HG03103 (cell line): ENCODE data around the gene TNRC18.
"Not testable (repeated sequence)": the region's sequence is repeated elsewhere in the genome, so short reads cannot be mapped to it uniquely, and the experiment has no call there.

Experiments used
- ATAC-seq: cut with Tn5 transposase; IDR thresholded peaks from one replicate; pipeline ENCODE4 v1.9.1; 2021; ENCODE audit warnings: low read depth; ENCODE audit not compliant: unreplicated experiment

TNRC18 gene

DNA sequence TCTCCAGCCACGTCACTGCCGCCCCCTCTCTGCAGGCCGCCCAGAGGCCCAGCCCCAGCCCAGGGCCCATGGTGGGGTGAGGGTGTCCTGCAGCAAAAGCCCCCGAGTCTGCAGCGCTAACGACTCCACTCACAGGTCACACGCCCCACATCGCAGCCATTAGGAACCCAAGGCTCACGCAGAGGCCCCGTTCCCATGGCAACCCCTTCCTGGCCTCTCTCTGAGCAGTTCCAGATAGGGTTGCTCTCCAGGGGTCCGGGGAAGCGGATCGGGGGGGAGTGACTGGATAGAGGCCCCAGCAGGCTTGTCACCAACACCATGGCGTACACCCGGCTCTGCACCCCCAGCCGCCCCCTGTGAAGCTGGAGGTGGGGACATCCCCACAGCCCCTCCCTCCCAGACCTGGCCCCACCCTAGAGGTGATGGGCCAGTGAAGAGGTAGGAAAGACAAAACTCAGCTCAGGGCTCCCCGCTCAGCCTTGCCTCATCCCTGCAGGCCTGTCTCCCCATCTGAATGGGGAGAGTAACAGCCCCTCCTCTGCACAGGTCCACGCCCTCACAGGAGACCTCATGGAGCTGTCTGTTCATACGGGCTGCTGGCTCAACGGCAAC is 41.2 kb downstream of the TNRC18 start:
- no peak for ATAC-seq

GRCh38 chr7:5381071-5381772 is 42.4 kb downstream of the TNRC18 start:
- ATAC-seq: no peak

DNA sequence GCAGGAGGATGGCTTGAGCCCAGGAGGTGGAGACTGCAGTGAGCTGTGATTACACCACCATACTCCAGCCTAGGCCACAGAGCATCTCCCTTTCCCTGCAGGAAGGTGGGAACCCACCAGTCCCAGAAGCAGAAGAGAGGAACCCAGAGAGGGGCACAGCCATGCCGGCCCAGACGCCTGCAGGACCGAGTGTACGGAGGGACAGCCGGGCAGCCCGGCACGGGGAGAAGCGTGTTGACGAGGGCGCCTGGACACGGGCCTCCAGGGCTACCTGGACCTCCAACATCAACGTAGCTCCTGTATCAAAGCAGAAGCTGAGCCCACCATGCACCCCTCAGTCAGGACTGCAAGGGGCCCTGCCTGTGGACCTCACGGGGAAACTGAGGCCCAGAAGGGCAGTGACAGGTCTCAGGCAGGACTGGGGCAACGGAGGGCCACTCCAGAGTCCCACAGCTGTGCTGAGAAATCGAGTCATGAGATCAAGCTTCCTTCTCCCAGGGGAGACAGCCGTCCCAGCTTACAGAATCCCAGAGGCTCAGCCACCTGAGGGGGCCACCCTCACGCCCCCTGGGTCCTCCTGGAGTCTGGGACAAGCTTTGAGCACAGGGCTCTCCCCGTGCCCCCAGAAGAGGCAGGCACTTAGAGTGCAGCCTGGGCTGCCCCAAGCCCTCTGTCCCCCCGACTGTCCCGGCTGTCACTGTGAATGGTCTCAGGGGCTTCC is 43.1 kb downstream of the TNRC18 start:
- no peak for ATAC-seq

DNA sequence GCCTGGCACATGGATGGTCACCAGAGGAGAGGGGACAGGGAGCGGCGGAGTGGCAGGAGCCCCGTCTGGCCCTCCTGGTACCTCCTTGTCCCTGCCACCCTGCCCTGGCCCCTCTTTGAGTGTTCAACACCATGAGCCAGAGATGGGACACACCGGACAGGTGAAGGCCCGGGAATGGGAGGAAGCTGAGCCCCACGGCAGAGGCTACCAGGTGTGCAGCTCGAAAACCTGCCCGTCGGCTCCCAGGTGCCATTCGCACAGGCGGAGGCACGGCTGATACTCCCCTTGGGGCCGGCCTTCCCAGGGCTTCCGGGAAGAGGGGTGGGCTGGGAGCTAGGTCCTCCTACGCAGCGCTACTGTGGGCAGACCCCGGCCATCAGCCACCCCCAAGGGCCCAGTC is 44.1 kb downstream of the TNRC18 start:
- no peak for ATAC-seq

GRCh38 chr7:5377816-5378215 is 45.8 kb downstream of the TNRC18 start:
- no peak for ATAC-seq

DNA sequence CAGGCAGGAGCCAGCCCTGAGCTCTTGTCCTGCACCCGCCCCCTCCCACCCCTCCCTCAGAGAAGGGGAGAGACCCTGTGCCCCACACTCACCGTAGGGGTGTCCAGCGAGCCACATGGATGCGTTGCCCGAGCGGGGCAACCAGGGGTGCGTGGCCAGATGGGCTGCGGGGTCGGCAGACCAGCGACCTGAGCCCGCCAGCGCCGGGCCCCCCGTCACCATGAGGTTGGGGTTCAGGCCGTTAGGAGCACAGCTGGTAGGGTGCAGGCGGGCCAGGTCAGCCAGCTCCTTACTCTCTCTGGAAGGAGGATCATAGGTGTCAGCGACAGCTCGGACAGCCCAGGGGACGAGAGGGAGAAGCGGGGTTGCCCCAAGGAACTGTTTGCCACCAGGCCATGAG is 46.4 kb downstream of the TNRC18 start:
- ATAC-seq: no peak

GRCh38 chr7:5375925-5376324 is 47.7 kb downstream of the TNRC18 start:
- ATAC-seq: no peak

GRCh38 chr7:5374464-5374863 is 49.2 kb downstream of the TNRC18 start:
- ATAC-seq: no peak

DNA sequence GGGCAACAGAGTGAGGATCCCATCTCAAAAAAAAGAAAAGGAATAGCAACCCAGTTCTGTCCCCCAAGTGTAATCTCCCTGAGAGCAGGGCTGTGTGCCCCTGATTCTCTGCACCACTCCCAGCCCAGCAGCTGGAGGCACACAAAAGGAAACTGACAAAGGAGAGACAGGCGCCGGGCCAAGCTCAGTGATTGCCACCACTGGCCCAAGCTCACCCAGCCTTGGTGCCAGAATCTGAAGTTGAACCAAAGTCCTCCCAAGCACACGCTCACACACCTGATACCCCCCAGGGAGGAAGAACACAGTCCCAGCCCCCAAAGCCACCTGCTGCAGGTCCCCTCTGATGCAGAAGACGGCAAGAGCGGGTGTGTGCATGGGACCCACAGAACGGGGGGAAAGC is 50.3 kb downstream of the TNRC18 start:
- no peak for ATAC-seq

DNA sequence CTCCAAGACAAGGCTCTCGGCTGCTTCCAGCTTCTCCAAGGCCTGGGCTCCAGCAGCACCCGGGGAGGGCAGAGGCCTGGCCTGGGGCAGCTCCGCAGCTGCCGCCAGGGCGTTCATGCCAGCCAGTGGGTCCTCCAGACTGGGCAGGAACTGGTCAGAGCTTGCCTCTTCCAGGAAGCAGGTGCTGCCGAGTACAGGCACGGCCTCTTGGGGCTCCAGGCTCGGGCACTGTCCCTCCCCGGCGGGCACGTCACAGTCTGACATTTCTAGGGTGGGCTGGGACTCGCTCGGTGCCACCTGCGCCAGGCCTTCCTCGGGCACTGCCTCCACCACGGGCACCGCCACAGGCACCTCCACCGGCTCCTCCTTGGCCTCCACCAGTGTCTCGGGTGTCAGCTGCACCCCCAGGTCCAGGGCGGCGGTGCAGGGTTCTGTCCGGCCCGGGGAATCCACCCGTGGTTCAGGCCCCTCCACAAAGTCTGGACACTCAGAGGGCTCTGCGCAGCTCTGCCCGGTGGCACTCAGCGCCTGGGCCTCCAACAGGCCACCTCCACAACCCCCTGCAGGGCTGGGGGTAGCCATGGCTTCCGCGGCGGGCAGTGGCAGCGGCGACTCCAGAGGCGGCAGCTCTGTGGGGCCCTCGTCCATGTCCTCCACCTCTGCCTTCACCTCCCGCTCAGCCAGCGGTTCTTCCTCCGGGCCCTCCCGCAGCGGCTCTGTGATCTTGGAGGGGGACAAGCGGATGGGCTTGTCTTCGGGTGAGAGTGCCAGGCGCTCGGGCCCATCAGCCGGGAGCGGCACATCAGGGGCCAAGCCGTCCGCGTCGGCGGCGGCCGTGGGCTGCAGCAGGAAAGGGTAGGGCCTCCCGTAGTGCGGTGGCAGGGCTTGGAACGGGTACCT is 52.9 kb downstream of the TNRC18 start:
- no peak for ATAC-seq

GRCh38 chr7:5367661-5368060 is 56.0 kb downstream of the TNRC18 start:
- ATAC-seq: no peak

DNA sequence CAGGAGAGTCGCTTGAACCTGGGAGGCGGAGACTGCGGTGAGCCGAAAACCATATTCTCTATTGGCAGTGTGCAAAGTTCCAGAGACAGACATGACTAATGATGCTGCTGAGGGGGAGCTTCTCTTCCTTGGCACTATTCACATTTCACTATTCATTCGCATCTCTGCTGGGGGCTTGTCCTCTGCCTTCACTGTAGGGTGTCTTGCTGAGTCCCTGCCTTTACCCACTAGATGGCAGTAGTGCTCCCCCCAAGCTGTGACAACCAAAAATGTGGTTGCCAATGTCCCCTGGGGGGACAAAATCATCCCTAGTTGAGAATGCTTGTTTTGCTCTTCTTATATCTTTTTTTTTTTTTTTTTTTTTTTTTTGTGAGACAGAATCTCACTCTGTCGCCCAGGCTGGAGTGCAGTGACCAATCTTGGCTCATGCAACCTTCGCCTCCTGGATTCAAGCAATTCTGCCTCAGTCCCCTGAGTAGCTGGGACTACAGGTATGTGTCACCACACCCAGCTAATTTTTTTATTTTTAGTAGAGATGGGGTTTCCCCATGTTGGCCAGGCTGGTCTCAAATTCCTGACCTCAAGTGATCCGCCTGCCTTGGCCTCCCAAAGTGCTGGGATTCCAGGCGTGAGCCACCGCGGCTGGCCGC is 57.5 kb downstream of the TNRC18 start:
- not testable (repeated sequence) for ATAC-seq

- ATAC-seq: no peak
Measured at GRCh38 chr7:5363729-5364128, 59.9 kb downstream of the TNRC18 start.

GRCh38 chr7:5362466-5362865 is 61.2 kb downstream of the TNRC18 start:
- ATAC-seq: no peak

- no peak for ATAC-seq
Measured at GRCh38 chr7:5361446-5362127, 62.0 kb downstream of the TNRC18 start.

GRCh38 chr7:5360971-5361370 is 62.7 kb downstream of the TNRC18 start:
- no peak for ATAC-seq

- ATAC-seq: no peak
Measured at GRCh38 chr7:5360451-5360850, 63.2 kb downstream of the TNRC18 start.

DNA sequence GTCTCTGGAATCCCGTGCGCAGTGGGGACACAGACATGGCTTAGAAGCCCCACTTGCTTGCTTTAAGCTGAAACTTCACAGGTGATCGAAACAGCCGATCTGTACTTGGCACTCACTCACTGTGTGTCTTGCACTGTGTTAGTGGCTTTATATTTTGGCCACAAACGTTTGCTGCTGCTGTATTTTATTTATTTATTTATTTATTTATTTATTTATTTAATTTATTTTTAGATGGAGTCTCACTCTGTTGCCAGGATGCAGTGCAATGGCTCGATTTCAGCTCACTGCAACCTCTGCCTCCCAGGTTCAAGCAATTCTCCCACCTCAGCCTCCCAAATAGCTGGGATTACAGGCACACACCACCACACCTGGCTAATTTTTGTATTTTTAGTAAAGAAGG is 63.6 kb downstream of the TNRC18 start:
- ATAC-seq: not testable (repeated sequence)

DNA sequence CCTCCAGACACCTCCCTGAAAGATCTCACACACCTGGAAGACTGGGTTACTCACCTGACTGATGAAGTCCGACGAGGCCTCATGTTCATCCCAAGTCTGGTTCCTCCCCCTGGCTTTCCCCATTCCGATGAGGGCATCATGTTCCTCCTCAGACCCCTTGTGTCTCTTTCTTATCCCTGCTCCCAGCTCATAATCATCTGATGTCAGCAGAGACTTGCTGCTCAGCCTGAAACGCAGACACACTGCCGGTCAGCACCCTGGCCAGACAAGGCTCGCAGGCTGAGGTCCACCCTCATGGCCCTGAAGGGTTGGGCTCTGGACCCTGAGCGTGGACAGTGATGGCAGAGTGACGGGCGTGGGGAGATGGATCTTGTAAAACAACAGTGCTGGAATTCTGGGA is 64.3 kb downstream of the TNRC18 start:
- ATAC-seq: no peak

DNA sequence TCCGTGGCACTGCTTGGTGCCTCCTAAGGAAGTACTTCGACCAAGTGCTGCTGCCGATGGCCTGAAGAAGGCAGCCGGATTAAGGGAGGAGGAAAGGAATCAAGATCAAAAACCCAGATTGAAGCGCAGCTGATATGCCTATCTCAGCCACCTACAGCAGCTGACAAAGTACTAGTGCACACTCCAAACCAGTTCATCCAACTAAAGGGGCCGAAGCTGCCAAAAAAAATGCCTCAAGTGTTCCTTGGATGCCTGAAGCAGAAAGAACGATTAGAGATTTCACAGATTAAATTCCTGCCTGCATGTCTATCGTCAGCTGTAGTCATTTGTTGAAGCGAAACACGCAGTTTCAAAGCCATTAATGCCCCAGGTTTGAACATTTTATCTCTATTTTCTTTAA is 65.7 kb downstream of the TNRC18 start:
- ATAC-seq: no peak
